ENCODE data around the gene LMX1B. TPM values are rescaled to one million over a fixed set of nuclear protein-coding genes. Genes with fewer than 3 reads are reported as not detected.

The LMX1B gene
- total RNA-seq, 1 experiment from 2014 or later, result 2.6 TPM

- TF ChIP-seq SIN3A (IDR thresholded peaks at IDR 0.05; ENCODE audit: borderline replicate concordance, insufficient read depth, low read depth, low read length) (no peak), TCF7L2 (IDR thresholded peaks at IDR 0.05; ENCODE audit: low read depth, low read length) (no peak), CTCF (IDR thresholded peaks at IDR 0.05) (no peak), REST (IDR thresholded peaks at IDR 0.05; ENCODE audit: insufficient read depth in 1 of 2, low read depth in 2 of 2, low read length in 1 of 2) (no peak), POLR2AphosphoS5 (IDR thresholded peaks at IDR 0.05; ENCODE audit: low read depth, low read length) (no peak)
- no peaks in the 10 kb centered on the region for H3K9me3 ChIP-seq (ENCODE audit: control insufficient read depth, insufficient read depth, low read depth, low read length)
These were observed 35.7 kb downstream of the LMX1B start for GRCh38 chr9:126649477-126649876.

GRCh38 chr9:126650404-126651341 lies 36.9 kb downstream of the LMX1B start:
- intact Hi-C loops (cut with micrococcal nuclease; ENCODE audit: unreplicated experiment), result no loop called here

More at GRCh38 chr9:126649477-126649876, 35.7 kb downstream of the LMX1B start:
- Histone ChIP-seq H3K4me1 (ENCODE audit: control insufficient read depth, insufficient read depth, low read length) (no peaks in the 10 kb centered on the region), H3K4me3 (ENCODE audit: low read depth in 2 of 2, low read length in 2 of 2) (no peak overlapping the region), H3K27me3 (ENCODE audit: control insufficient read depth, insufficient read depth, low read length) (no peaks in the 10 kb centered on the region), H3K27ac (ENCODE audit: low read length) (no peak overlapping the region), H3K36me3 (ENCODE audit: control insufficient read depth, insufficient read depth, low read length) (no peaks in the 10 kb centered on the region)
- ATAC-seq, result no peak
- ChIA-PET CTCF (no interaction called here), POLR2A (no interaction called here)
- BruUV-seq (replicated peaks), result no TSS peak
- intact Hi-C loops (cut with micrococcal nuclease; ENCODE audit: unreplicated experiment), result no loop called here
- no peak for DNase-seq (ENCODE audit: low read depth, low spot score)
- in situ Hi-C loops (cut with HindIII; ENCODE audit: low pct_unique_long_range_greater_than_20kb, low sequenced_read_pairs), result no loop called here

More at GRCh38 chr9:126650404-126651341, 36.9 kb downstream of the LMX1B start:
- Histone ChIP-seq H3K4me1 (ENCODE audit: control insufficient read depth, insufficient read depth, low read length) (no peaks in the 10 kb centered on the region), H3K27ac (ENCODE audit: low read length) (no peak overlapping the region), H3K27me3 (ENCODE audit: control insufficient read depth, insufficient read depth, low read length) (no peaks in the 10 kb centered on the region), H3K4me3 (ENCODE audit: low read depth in 2 of 2, low read length in 2 of 2) (no peak overlapping the region), H3K36me3 (ENCODE audit: control insufficient read depth, insufficient read depth, low read length) (no peaks in the 10 kb centered on the region), H3K9me3 (ENCODE audit: control insufficient read depth, insufficient read depth, low read depth, low read length) (no peaks in the 10 kb centered on the region)
- in situ Hi-C loops (cut with HindIII; ENCODE audit: low pct_unique_long_range_greater_than_20kb, low sequenced_read_pairs), result no loop called here
- ATAC-seq (peak; percentile 56; the same call in 1 of the 2 replicates), DNase-seq (ENCODE audit: low read depth, low spot score) (no peak)
- no peak for TF ChIP-seq TCF7L2 (IDR thresholded peaks at IDR 0.05; ENCODE audit: low read depth, low read length)
- no peak for TF ChIP-seq SIN3A (IDR thresholded peaks at IDR 0.05; ENCODE audit: borderline replicate concordance, insufficient read depth, low read depth, low read length)
- no peak for TF ChIP-seq CTCF (IDR thresholded peaks at IDR 0.05)
- TF ChIP-seq REST (IDR thresholded peaks at IDR 0.05; ENCODE audit: insufficient read depth in 1 of 2, low read depth in 2 of 2, low read length in 1 of 2), result no peak
- no peak for TF ChIP-seq POLR2AphosphoS5 (IDR thresholded peaks at IDR 0.05; ENCODE audit: low read depth, low read length)
- no TSS peak for BruUV-seq (replicated peaks)
- POLR2A ChIA-PET, result no interaction called here
- CTCF ChIA-PET, result no interaction called here
